Glutamatergic neuron (in vitro differentiated cells): Measurements from ENCODE around the gene ADAM23. TPM values are rescaled to one million over a fixed set of nuclear protein-coding genes. Genes with fewer than 3 reads are reported as not detected.

Experiments
- DNase-seq: peaks from one replicate; pipeline ENCODE4 v3.0.0; 2022
- H3K27ac Mint-ChIP-seq: one replicate; pipeline ENCODE4 v1.8.0; 2020; ENCODE audit warnings: mild to moderate bottlenecking, mixed read lengths, inconsistent platforms; ENCODE audit not compliant: unreplicated experiment
- H3K27me3 Mint-ChIP-seq: one replicate; pipeline ENCODE4 v1.8.0; 2020; ENCODE audit warnings: mild to moderate bottlenecking, moderate library complexity, mixed read lengths, inconsistent platforms; ENCODE audit not compliant: unreplicated experiment
- H3K36me3 Mint-ChIP-seq: one replicate; pipeline ENCODE4 v1.8.0; 2020; ENCODE audit warnings: mild to moderate bottlenecking, mixed read lengths, inconsistent platforms; ENCODE audit not compliant: unreplicated experiment
- H3K4me1 Mint-ChIP-seq: one replicate; pipeline ENCODE4 v1.8.0; 2020; ENCODE audit warnings: mild to moderate bottlenecking, low read depth, mixed read lengths, inconsistent platforms; ENCODE audit not compliant: unreplicated experiment
- H3K4me3 Mint-ChIP-seq: one replicate; pipeline ENCODE4 v1.8.0; 2020; ENCODE audit warnings: mild to moderate bottlenecking, mixed read lengths, inconsistent platforms; ENCODE audit not compliant: unreplicated experiment
- H3K9me3 Mint-ChIP-seq: one replicate; pipeline ENCODE4 v1.8.0; 2020; ENCODE audit warnings: mild to moderate bottlenecking, moderate library complexity, mixed read lengths, inconsistent platforms; ENCODE audit not compliant: unreplicated experiment
- CTCF ChIP-seq: fragments of 200-600 bp; sonication (generic); IDR thresholded peaks from one replicate; pipeline ENCODE4 v1.5.0; 2021; ENCODE audit not compliant: partially characterized antibody, unreplicated experiment
- total RNA-seq: library from RNA; stranded (reverse); fragmentation: NEBNext Ultra II Directional; extraction: Animal tissue kit (Norgen Biotek cat#: 25700); gene quantifications from one replicate; pipeline ENCODE4 v1.2.1, GENCODE V29; 2021; ENCODE audit not compliant: unreplicated experiment

Gene ADAM23
- total RNA-seq, 1 donor from 2014 or later: 16.4 TPM

- DNase-seq: no peak
- no peak overlapping the region for H3K4me3 Mint-ChIP-seq
- no peak for TF ChIP-seq CTCF
- H3K4me1 Mint-ChIP-seq: no peaks in the 10 kb centered on the region
- no peaks in the 10 kb centered on the region for H3K9me3 Mint-ChIP-seq
- H3K27ac Mint-ChIP-seq: no peak overlapping the region
- H3K27me3 Mint-ChIP-seq: no peaks in the 10 kb centered on the region
- H3K36me3 Mint-ChIP-seq: no peaks in the 10 kb centered on the region
Measured at GRCh38 chr2:206533977-206534376, 90.6 kb downstream of the ADAM23 start.

- Mint-ChIP-seq H3K36me3 (no peaks in the 10 kb centered on the region), H3K27ac (no peak overlapping the region), H3K9me3 (no peaks in the 10 kb centered on the region), H3K27me3 (no peaks in the 10 kb centered on the region), H3K4me1 (no peaks in the 10 kb centered on the region), H3K4me3 (no peak overlapping the region)
- DNase-seq: no peak
- no peak for TF ChIP-seq CTCF
Measured at GRCh38 chr2:206535260-206535986, 92.1 kb downstream of the ADAM23 start.

GRCh38 chr2:206540757-206541156, 97.4 kb downstream of the ADAM23 start:
- TF ChIP-seq CTCF: no peak
- Mint-ChIP-seq H3K36me3 (no peaks in the 10 kb centered on the region), H3K4me3 (no peak overlapping the region), H3K4me1 (no peaks in the 10 kb centered on the region), H3K9me3 (no peaks in the 10 kb centered on the region), H3K27ac (no peak overlapping the region), H3K27me3 (no peaks in the 10 kb centered on the region)
- no peak for DNase-seq

GRCh38 chr2:206543073-206543472, 99.7 kb downstream of the ADAM23 start:
- Mint-ChIP-seq H3K4me3 (no peak overlapping the region), H3K27ac (no peak overlapping the region), H3K4me1 (no peaks in the 10 kb centered on the region), H3K27me3 (no peaks in the 10 kb centered on the region), H3K9me3 (no peaks in the 10 kb centered on the region), H3K36me3 (no peaks in the 10 kb centered on the region)
- no peak for DNase-seq
- TF ChIP-seq CTCF: no peak

GRCh38 chr2:206548383-206548782, 105.1 kb downstream of the ADAM23 start:
- Mint-ChIP-seq H3K4me1 (no peaks in the 10 kb centered on the region), H3K27ac (no peak overlapping the region), H3K4me3 (no peak overlapping the region), H3K27me3 (no peaks in the 10 kb centered on the region), H3K36me3 (no peaks in the 10 kb centered on the region), H3K9me3 (no peaks in the 10 kb centered on the region)
- no peak for DNase-seq
- no peak for TF ChIP-seq CTCF
